H54 (cell line): ENCODE measurements around the gene AKIRIN2.
A peak's percentile ranks its signal among the peaks of the same experiment; 100 is the strongest.

Experiments used
- DNase-seq: peaks from one replicate; pipeline ENCODE4 v3.0.0; 2011; ENCODE audit warnings: low spot score, mixed read lengths; ENCODE audit not compliant: insufficient read length
- FAIRE-seq: peaks from 3 replicates; lab custom pipeline; 2011; peaks lifted over from hg19 to GRCh38; lab: Jason Lieb, UNC
- POLR2A ChIP-seq: IDR thresholded peaks from 2 replicates; pipeline ENCODE4 v1.6.1; 2011; ENCODE audit warnings: low read depth, mild to moderate bottlenecking, low read length

AKIRIN2 gene

DNA sequence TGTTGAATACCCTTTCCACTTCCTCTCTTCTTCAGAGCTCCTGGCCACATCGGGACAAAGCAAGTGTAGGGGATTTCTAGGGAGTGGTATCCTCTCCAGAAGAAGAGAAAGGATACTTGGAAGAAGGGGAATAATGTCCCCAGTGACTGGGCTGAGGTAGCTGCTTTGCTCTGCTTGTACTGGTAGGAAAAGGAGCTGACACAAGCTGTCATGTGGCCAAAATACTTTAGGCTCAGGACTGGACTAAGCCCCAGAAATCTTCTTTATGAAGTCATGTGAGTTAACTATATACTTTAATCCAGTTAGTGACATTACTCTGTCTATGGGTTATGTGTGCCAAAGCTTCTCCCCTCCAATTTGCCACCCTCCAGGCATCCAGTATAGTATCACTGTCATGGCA, 40.5 kb downstream of the AKIRIN2 start:
- DNase-seq: no peak
- no peak for FAIRE-seq

DNA sequence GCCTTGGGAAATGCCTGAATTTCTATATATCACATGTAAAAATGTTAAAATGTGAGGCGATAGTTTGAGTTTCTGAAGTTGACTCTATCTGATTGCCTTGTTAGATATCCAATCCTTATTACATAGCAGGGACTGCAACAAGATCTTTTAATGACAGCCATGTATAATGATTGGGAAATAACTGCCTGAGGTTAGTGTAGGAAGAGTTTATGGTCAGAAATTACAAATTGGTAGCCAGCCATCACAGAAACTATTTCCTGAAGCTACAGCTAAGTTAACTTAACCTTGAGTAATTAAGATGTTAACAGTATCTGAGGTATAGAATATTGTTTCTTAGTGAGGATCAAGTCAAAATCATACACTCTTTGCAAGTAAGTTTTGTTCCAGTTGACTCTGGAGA, 41.0 kb downstream of the AKIRIN2 start:
- FAIRE-seq: peak; percentile 27
- DNase-seq: no peak
- no peak for TF ChIP-seq POLR2A

More for the DNA sequence above, 40.5 kb downstream of the AKIRIN2 start:
- no peak for TF ChIP-seq POLR2A

DNA sequence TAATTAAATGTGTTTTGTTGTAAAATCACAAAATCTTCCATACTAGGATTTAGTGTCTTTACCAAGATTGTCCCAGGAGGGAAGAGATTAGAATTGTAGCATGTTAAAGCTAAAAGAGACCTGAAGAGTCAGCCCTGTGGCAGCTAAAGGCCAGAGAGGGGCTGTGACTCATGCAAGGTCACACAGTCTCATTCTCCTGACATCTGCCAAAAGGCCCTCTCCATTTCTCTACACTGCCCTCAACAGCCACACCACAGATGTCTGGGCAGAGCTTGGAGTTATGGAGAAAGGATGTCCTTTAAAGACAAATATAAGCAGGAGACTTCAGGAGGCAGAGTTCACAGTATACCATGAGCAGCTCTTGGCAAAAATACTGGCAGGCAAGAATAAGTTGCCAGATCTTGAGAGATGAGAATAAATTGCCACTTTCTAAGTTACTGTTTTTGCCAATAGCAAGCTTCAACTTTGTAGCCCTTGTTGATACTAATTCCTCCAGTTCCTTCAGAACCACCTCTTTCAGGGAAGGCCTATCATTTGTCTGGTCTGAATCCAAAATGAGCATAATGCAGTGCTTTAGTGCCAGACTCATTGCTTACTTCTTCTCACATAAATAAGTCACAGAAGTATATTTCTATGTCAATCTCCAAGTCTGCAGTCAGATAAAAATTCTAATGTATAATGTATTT, 41.7 kb downstream of the AKIRIN2 start:
- no peak for TF ChIP-seq POLR2A
- FAIRE-seq: peak; percentile 98
- peak; percentile 26 for DNase-seq

DNA sequence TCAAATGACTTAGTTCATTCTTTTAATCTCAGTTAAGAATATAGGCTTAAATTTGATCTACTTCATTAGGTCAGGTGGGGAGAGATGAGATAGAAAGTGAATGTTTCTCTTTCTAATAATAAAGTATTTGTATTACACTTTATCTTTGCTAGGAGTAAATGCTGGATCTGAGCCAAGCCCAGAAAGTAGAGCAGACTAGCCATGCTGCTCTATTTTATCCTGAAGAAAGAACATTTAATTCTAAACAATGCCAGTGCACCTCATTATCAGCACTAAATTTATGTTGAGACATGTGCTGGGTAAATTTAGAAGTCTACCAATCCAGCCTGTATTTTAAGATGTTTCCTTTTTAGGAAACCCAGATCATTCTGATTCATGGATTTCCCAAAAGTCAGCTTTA, 43.5 kb downstream of the AKIRIN2 start:
- DNase-seq: no peak
- no peak for FAIRE-seq

DNA sequence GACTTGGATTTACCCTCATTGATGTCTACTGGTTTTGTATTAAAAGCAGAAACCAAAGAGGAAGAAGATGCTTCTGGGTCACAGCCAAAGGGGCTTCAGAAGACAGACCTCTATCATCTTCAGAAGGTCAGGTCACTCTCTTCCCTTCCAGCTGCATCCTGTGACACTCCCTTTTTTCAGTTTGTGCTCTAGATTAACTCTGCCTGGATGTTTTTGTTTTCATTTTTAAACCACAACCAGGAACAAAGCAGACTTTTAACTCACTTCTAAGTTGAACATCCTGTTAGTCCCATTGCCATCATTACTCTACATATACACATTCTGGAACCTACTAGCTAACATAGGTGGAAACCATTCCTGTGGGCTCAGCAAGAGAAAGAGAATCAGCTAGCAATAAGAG, 45.2 kb downstream of the AKIRIN2 start:
- no peak for TF ChIP-seq POLR2A
- peak; percentile 36 for FAIRE-seq
- DNase-seq: no peak

More for the DNA sequence above, 43.5 kb downstream of the AKIRIN2 start:
- TF ChIP-seq POLR2A: no peak

DNA sequence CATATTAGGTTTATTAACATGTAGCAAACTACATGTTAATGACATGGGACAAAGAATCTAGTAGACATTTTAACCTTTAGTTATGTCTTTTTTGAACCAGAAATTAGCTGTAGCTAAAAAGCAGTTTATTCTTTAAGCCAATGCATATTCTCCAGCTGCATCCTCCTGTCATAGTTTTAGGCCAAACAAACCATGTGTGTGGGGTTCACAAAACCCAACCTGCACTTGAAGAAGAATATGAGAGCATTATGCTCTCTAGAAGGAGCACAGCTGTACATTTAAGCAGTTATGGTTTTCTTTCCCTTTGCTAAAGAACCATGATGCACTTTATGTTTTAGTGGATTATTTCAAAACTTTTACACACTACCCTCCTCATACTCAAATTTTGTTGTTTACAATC, 46.2 kb downstream of the AKIRIN2 start:
- TF ChIP-seq POLR2A: no peak
- DNase-seq: no peak
- peak; percentile 20 for FAIRE-seq

DNA sequence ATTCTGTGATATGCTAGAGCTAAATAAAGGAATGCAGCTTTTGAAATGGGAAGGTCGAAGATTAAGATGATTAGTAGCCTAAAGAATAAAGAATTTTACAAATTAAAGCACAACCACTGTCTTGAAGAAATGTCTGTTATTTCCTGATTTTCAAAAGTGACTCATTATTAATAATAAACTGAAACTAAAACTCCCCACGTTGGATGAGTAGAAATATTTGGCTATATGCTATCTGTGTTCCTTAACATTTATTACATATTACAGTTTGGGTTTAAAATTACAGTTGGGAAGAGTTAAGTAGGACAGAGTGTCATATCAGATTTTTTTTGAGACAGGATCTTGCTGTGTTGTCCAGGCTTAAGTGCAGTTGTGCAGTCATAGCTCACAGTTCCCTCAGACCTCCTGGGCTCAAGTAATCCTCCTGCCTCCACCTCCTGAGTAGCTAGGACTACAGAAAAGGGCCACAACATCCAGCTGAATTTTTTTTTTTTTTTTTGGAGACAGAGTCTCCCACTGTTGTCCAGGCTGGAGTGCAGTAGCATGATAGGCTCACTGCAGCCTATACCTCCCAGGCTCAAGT, 47.1 kb downstream of the AKIRIN2 start:
- FAIRE-seq (no peak), DNase-seq (no peak)
- no peak for TF ChIP-seq POLR2A

DNA sequence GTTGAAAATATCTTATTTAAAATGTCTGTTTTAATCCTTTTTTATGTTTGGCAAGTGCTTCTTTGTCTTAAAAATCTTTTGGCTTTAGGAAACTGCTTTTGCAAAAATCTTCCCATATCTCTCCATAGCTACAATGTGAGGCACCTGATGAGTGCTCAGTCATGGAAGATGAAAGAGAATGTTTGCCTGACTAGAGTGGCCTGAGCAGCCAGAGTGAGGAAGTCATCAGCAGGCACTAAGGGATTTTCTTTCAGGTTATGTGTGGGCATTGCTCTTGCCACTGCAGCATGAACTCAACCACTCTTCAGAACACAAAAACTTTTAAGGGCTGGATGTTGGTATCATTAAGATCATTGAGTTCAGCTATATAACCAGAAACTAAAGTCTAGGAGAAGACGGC, 47.9 kb downstream of the AKIRIN2 start:
- peak; percentile 70 for FAIRE-seq
- TF ChIP-seq POLR2A: no peak
- no peak for DNase-seq

DNA sequence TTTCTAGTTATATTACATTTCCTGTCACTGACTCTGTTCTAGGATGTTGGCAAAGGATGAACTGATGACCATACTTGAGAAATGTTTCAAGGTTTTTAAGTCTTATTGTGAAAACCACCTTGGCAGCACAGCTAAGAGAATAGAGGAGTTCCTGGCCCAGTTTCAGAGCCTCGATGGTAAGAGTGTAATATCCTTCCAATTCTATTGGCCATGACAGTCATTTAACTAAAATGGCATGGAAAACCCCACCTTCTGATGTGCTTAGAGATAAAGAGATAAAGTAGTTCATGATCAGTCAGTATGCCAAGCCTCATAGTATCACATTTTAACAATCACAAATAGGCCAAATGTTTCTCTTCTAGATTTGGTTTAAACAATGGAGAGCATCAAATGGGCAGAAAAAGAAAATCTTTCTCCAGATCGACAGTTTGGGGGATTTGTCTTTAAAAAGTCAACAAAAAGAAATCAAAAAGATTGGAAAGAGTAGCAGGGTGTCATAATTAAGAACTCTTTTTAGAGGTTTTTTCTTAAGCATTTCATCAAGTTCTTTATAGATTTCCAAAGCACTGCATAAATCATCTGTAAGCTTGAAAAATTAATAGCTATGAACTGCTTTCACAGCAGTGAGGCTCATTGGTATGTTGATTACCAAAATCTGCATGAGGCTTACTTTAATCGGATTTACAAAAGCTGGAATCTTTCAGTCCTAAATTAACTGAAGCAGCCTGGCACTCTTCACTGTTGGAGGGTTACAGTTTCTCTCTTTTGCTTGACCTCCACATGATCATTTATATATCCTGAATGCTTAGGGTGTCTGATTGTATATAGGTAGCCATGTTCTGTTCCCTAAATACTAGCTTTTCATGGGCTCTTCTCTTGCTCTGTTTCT, 48.7 kb downstream of the AKIRIN2 start:
- FAIRE-seq: no peak
- no peak for DNase-seq

DNA sequence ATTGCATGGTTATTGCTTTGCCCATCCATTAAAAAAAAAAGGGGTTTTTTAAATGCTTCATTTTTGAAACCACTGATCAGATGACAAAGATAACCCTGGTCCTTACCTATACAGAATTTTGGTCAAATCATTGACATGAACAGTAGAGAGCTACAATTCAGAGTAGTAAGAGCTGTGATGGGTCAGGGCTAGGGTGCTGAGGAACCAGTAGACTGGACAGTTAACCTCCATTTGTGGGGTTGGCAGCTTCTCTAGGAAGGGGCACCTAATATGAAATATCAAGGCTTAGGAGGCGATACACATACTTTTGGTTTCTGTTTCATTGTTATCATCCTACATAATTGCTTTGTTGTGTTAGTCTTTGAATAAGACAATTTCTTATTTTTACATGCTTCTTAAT, 57.0 kb downstream of the AKIRIN2 start:
- no peak for TF ChIP-seq POLR2A
- DNase-seq: no peak
- no peak for FAIRE-seq

More for the DNA sequence above, 48.7 kb downstream of the AKIRIN2 start:
- no peak for TF ChIP-seq POLR2A

DNA sequence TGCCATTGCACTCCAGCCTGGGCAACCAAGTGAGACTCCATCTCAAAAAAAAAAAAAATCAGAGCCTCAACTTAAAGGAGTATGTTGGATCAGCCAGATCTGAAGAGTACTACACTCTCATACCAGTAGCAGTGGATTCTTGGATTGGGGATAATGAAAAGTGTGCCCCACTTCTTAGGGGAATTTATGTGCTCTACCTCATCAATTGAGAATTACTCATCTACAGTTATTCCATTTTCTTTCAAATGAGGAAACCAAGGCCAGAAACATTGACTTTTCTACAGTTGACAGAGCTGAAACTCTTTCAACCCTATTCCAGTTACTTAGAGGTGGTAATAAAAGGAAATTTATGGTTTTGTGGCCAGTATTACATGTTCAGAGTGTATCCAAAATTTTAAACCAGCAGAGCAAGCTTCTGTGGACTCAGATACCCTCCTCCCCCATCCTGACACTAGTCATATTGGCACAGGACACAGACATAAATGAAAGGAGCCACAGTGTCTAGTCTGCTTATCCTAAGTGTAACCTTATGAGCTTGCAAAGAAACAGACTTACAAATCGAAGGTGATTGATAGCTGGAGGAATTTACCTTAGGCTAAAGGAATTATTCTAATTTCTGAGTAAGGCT, 60.9 kb downstream of the AKIRIN2 start:
- FAIRE-seq (no peak), DNase-seq (no peak)
- TF ChIP-seq POLR2A: no peak

DNA sequence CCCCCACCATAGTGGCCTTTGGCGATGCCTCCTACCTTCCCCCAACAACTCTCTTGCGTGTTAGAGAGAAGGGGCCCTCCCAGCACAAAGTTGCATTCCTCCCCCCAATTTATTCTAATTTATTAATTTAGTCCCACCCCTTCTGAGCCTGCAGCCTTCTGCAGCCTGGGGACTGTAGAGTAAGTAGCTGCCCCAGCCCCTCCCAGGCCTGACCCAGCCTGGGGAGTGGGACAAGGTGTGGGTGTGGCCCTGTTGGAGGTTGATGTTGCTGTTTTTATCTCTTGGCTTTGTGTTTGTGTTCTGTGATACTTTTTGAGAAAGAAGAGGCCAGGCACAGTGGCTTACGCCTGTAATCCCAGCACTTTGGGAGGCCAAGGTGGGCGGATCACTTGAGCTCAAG, 62.7 kb downstream of the AKIRIN2 start:
- TF ChIP-seq POLR2A: no peak
- FAIRE-seq (no peak), DNase-seq (no peak)

DNA sequence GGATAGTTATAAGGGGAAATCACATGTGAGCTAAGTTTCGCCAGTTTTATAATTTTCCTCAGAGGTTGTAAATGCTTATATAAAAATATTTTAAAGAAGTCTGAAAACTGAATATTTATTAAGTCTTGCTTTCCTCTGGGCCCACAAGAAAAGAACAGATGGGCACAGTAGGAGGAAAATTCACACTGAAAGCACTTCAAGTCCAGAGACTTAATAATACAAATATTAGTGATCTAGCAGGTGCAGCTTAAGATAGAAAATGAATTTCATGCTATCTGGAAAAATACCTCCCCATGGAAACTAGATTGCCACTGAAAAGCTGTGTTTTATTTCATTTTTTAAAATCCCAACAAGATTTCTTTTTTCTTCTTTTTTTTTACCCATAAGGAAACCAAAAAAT, 64.9 kb downstream of the AKIRIN2 start:
- DNase-seq (no peak), FAIRE-seq (no peak)
- no peak for TF ChIP-seq POLR2A

DNA sequence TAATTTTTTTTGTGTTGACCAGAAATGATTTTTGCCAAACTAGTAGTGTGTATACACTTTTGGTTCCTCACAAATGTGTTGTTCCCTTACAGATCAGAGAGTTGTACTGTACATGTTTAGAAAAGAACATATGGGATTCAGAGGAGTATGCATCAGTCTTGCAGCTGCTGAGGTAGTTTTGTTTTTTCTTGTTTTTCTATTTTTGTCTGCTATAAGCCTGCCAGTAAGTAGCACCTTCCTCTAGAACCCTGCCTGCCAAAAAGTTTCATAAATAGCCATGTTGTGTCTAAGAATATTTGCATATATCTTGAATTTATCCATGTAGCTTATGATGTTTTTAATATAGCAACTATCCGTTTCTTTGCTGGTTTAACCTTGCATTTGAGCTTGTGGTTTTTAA, 65.7 kb downstream of the AKIRIN2 start:
- DNase-seq (no peak), FAIRE-seq (no peak)
- TF ChIP-seq POLR2A: no peak

DNA sequence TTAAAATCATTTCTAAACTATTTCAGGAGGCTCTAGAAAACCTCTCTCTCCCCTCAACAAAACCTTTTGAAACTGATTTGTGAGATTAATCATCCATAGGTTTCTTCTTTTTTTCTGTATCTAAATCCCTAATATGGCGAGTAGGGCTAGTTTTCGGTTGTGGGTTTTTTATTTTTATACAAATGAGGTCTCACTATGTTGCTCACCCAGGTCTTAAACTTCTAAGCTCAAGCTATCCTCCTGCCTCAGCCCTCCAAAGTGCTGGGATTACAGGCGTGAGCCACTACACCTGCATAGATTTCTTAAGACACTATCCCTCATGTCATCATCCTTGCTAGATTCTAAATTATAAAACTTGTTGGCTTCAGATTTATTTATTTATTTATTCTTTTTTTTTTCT, 68.2 kb downstream of the AKIRIN2 start:
- FAIRE-seq: no peak
- TF ChIP-seq POLR2A: no peak
- no peak for DNase-seq
